Activated CD4-positive, alpha-beta T cell treated with anti-CD3 and anti-CD28 coated beads for 36 hours (primary cell): Measurements from ENCODE around the gene KATNBL1. TPM values are rescaled to one million over a fixed set of nuclear protein-coding genes. Genes with fewer than 3 reads are reported as not detected.

ENCODE experiments used
- ATAC-seq: fragments of 200-7000 bp; cut with Tn5 transposase; one replicate; pipeline ENCODE4 v1.10.0; 2021; ENCODE audit warnings: mild to moderate bottlenecking, moderate library complexity
- CTCF ChIA-PET: fragments of 350-600 bp; sonication (Branson Sonifier 250); formaldehyde crosslinking; loops from one replicate; lab custom pipeline; 2021; ENCODE audit warnings: antibody characterized with exemption; lab: Charles Lee
- POLR2A ChIA-PET: fragments of 350-600 bp; sonication (Branson Sonifier 250); formaldehyde crosslinking; loops from one replicate; lab custom pipeline; 2021; ENCODE audit warnings: antibody characterized with exemption, inconsistent platforms; lab: Charles Lee
- DNase-seq: peaks from one replicate; pipeline ENCODE4 v3.0.0-alpha.2; 2020
- H3K27ac Mint-ChIP-seq: one replicate; pipeline ENCODE4 v1.8.0; 2021; ENCODE audit warnings: mixed read lengths
- H3K27me3 Mint-ChIP-seq: one replicate; pipeline ENCODE4 v1.8.0; 2021; ENCODE audit warnings: mixed read lengths
- H3K36me3 Mint-ChIP-seq: one replicate; pipeline ENCODE4 v1.8.0; 2021; ENCODE audit warnings: low read depth, mixed read lengths
- H3K4me1 Mint-ChIP-seq: one replicate; pipeline ENCODE4 v1.8.0; 2021; ENCODE audit warnings: mixed read lengths
- H3K4me3 Mint-ChIP-seq: one replicate; pipeline ENCODE4 v1.8.0; 2021; ENCODE audit warnings: mild to moderate bottlenecking, moderate library complexity, mixed read lengths
- H3K9me3 Mint-ChIP-seq: one replicate; pipeline ENCODE4 v1.8.0; 2021; ENCODE audit warnings: low read depth, mixed read lengths
- intact Hi-C, 2 experiments: fragments of 100-400 bp; cut with DNase I in 1 of 2; cut with micrococcal nuclease in 1 of 2; formaldehyde crosslinking; loops; one replicate each; pipeline versions ENCODE4 v1.14.2 to v1.15.1; 2022 to 2024; cut with DNase I, micrococcal nuclease
- total RNA-seq, 2 experiments: library from RNA; stranded (reverse); gene quantifications; one replicate each; pipeline ENCODE4 v1.2.3, GENCODE V29; 2021

Gene KATNBL1
- total RNA-seq, 2 experiments from 2014 or later = 45.0 to 47.5 TPM

DNA sequence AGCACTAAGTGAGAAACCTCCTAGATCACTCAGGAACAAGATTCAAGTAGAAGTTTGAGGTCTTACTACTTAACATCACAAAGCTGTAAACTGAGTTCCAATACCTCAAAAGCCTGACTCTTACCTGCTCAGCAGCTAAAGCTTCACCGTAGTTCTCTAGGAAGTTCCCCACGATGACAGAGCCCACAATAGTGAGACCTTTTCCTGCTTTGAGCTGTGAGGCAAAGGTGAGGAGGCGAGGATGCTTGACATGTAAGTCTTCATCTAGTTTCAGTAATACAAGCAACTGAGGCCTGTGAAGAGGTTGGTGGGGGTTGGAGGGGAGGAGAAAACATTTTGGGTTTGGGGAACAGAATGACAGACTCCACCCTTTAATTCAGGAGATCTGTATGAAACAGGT is 30.6 kb upstream of the KATNBL1 start:
- intact Hi-C loops = loop anchor here (2.0 kb wide), 2 partner anchors 94 to 348 kb away; no protein-coding TSS in a partner anchor
- peaks cover 31% of the 10 kb centered on the region for H3K36me3 Mint-ChIP-seq
- peak; percentile 39 for DNase-seq
- no peaks in the 10 kb centered on the region for H3K9me3 Mint-ChIP-seq
- H3K27ac Mint-ChIP-seq = peak overlapping the region; percentile 77
- ChIA-PET CTCF (interaction anchor here (0.6 to 3.1 kb wide), 16 partner anchors 11 to 347 kb away, joined by 3 to 28 read pairs (median 4); partner anchors contain the start of genes KATNBL1, LPCAT4, NOP10 and NUTM1), POLR2A (interaction anchor here (0.7 to 1.0 kb wide), 2 partner anchors 8 to 127 kb away, joined by 3 to 5 read pairs; no protein-coding TSS in a partner anchor)
- peak overlapping the region; percentile 11 for H3K4me3 Mint-ChIP-seq
- no peaks in the 10 kb centered on the region for H3K27me3 Mint-ChIP-seq
- peak; percentile 52 for ATAC-seq
- peaks cover 31% of the 10 kb centered on the region for H3K4me1 Mint-ChIP-seq

- CTCF ChIA-PET = interaction anchor here (0.6 to 3.0 kb wide), 6 partner anchors 9 to 97 kb away, joined by 3 to 26 read pairs (median 4); partner anchors contain the start of gene KATNBL1
- intact Hi-C loops = loop anchor here (1.0 kb wide), 4 partner anchors 14 to 98 kb away; partner anchors contain the start of genes EMC4 (in 1 of the 2), KATNBL1 (in 1 of the 2) and SLC12A6 (in 1 of the 2)
- H3K9me3 Mint-ChIP-seq = no peaks in the 10 kb centered on the region
- peaks cover 33% of the 10 kb centered on the region for H3K36me3 Mint-ChIP-seq
- peak overlapping the region; percentile 63 for H3K4me3 Mint-ChIP-seq
- H3K4me1 Mint-ChIP-seq = peaks cover 31% of the 10 kb centered on the region
- ATAC-seq = peak; percentile 95
- peak overlapping the region; percentile 97 for H3K27ac Mint-ChIP-seq
- H3K27me3 Mint-ChIP-seq = no peaks in the 10 kb centered on the region
- DNase-seq = peak; percentile 72
- POLR2A ChIA-PET = no interaction called here
Measured at GRCh38 chr15:34239151-34239808, 29.4 kb upstream of the KATNBL1 start.

GRCh38 chr15:34233614-34234013 is 23.7 kb upstream of the KATNBL1 start:
- Mint-ChIP-seq H3K4me3 (no peak overlapping the region), H3K9me3 (no peaks in the 10 kb centered on the region), H3K4me1 (peaks cover 8% of the 10 kb centered on the region), H3K27me3 (no peaks in the 10 kb centered on the region), H3K27ac (peak overlapping the region; percentile 61), H3K36me3 (peaks cover 38% of the 10 kb centered on the region)
- DNase-seq = no peak
- ATAC-seq = peak; percentile 80
- intact Hi-C loops = no loop called here
- ChIA-PET CTCF (interaction anchor here (0.7 to 1.3 kb wide), 3 partner anchors 24 to 202 kb away, joined by 3 to 4 read pairs (median 3); partner anchors contain the start of gene KATNBL1), POLR2A (no interaction called here)

DNA sequence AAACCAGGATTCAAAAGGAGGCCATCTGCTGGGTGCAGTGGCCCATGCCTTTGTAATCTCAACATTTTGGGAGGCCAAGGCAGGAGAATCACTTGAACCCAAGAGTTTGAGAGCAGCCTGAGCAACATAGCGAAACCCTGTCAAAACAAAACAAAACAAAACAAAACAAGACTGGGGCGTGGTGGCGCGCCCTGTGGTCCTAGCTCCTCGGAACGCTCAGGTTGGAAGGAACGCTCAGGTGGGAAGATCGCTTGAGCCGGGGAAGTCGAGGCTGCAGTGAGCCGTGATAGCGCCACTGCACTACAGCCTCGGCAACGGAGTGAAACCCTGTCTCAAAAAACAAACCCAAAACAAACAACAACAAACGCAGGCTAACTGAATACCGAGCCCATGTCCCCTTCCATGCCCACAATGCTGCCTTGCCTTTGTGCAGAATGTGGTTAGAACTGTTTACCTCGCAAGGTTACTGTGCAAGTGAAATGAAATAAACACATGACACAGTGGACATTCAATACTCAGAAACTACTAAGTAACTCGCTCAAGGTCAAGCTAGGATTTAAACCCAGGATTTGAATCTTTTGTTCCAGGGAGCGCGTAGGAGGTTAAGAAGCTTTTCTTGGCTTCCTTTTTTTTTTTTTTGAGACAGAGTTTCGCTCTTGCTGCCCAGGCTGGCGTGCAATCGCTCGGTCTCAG is 14.2 kb upstream of the KATNBL1 start:
- H3K36me3 Mint-ChIP-seq = peaks cover 20% of the 10 kb centered on the region
- peak; percentile 10 for ATAC-seq
- H3K27me3 Mint-ChIP-seq = no peaks in the 10 kb centered on the region
- H3K27ac Mint-ChIP-seq = peak overlapping the region; percentile 96
- CTCF ChIA-PET = interaction anchor here (0.6 to 2.9 kb wide), 4 partner anchors 15 to 110 kb away, joined by 3 to 9 read pairs (median 4); partner anchors contain the start of gene KATNBL1
- peaks cover 17% of the 10 kb centered on the region for H3K4me1 Mint-ChIP-seq
- POLR2A ChIA-PET = no interaction called here
- no peaks in the 10 kb centered on the region for H3K9me3 Mint-ChIP-seq
- peak overlapping the region; percentile 90 for H3K4me3 Mint-ChIP-seq
- peak; percentile 23 for DNase-seq
- intact Hi-C loops = loop anchor here (1.0 to 10.0 kb wide), 7 partner anchors 14 to 765 kb away; partner anchors contain the start of genes KATNBL1 (in 2 of the 2), LPCAT4 (in 2 of the 2), GOLGA8A (in 1 of the 2) and NOP10 (in 1 of the 2)

GRCh38 chr15:34217587-34218225 is 7.8 kb upstream of the KATNBL1 start:
- Mint-ChIP-seq H3K9me3 (no peaks in the 10 kb centered on the region), H3K27me3 (no peaks in the 10 kb centered on the region), H3K27ac (no peak overlapping the region), H3K4me3 (no peak overlapping the region), H3K4me1 (no peaks in the 10 kb centered on the region), H3K36me3 (no peaks in the 10 kb centered on the region)
- POLR2A ChIA-PET = no interaction called here
- ATAC-seq (peak; percentile 39), DNase-seq (no peak)
- intact Hi-C loops = loop anchor here in 1 of 2 experiments (10.0 kb wide), 1 partner anchor 1327 kb away; the partner anchor contains the start of gene DPH6
- CTCF ChIA-PET = interaction anchor here (0.6 to 2.2 kb wide), 4 partner anchors 108 to 174 kb away, joined by 3 to 9 read pairs (median 4); no protein-coding TSS in a partner anchor

GRCh38 chr15:34216527-34217270 is 6.8 kb upstream of the KATNBL1 start:
- DNase-seq = no peak
- POLR2A ChIA-PET = no interaction called here
- no peaks in the 10 kb centered on the region for H3K4me1 Mint-ChIP-seq
- no peak overlapping the region for H3K4me3 Mint-ChIP-seq
- H3K9me3 Mint-ChIP-seq = no peaks in the 10 kb centered on the region
- intact Hi-C loops = loop anchor here in 1 of 2 experiments (10.0 kb wide), 1 partner anchor 1328 kb away; the partner anchor contains the start of gene DPH6
- no peaks in the 10 kb centered on the region for H3K36me3 Mint-ChIP-seq
- no peak for ATAC-seq
- no peaks in the 10 kb centered on the region for H3K27me3 Mint-ChIP-seq
- H3K27ac Mint-ChIP-seq = no peak overlapping the region
- CTCF ChIA-PET = interaction anchor here (0.6 to 2.2 kb wide), 3 partner anchors 107 to 151 kb away, joined by 3 to 9 read pairs (median 3); partner anchors contain the start of genes EMC7 and PGBD4

DNA sequence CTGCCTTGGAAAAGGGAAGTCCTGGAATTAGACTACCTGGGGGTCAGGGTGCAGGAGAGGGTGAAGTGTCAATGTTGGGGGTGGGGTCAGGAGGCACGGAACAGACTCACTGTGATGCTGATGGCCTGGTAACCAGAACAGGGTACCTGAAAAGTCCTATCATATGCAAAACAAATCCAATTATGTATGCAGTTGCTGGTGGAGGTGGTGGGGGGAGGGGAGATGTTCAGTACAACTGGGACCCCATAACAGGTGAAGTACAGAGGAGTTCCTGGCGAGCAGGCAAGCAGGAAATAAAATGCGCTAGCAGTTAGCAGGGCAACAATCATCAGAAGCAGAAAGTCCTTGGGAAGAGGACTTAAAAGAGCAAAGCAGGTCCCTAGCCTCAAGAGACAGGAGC is 4.2 kb upstream of the KATNBL1 start:
- Mint-ChIP-seq H3K9me3 (no peaks in the 10 kb centered on the region), H3K4me1 (peaks cover 4% of the 10 kb centered on the region), H3K27me3 (no peaks in the 10 kb centered on the region), H3K4me3 (no peak overlapping the region), H3K36me3 (no peaks in the 10 kb centered on the region), H3K27ac (no peak overlapping the region)
- DNase-seq (no peak), ATAC-seq (no peak)
- CTCF ChIA-PET = no interaction called here
- POLR2A ChIA-PET = interaction anchor here (0.7 kb wide), 1 partner anchor 87 kb away, joined by 6 read pairs; no protein-coding TSS in a partner anchor
- intact Hi-C loops = loop anchor here (5.0 to 10.0 kb wide), 2 partner anchors 153 to 1331 kb away; partner anchors contain the start of genes DPH6 (in 1 of the 2) and LPCAT4 (in 1 of the 2)

DNA sequence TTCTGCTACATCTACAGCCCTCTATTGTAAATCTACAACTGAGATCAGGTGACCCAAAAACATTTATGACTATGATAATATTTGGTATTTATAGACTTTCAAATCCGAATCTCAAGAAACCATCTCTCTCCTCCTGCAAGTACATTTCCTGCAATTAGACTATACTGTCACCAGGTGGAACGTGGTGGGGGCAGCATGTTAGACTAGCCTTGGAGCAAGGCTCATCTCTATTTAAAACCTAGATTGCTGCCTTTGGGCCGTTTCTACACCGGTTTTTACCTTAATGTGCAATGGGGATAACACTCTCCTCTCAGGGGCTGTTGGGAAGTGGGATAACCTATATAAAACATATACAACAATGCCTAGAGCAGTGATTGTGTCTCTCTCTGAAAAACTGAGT is 3.8 kb upstream of the KATNBL1 start:
- no peak for DNase-seq
- POLR2A ChIA-PET = interaction anchor here (0.7 kb wide), 1 partner anchor 87 kb away, joined by 6 read pairs; no protein-coding TSS in a partner anchor
- H3K36me3 Mint-ChIP-seq = no peaks in the 10 kb centered on the region
- intact Hi-C loops = loop anchor here (5.0 to 10.0 kb wide), 2 partner anchors 154 to 1331 kb away; partner anchors contain the start of genes DPH6 (in 1 of the 2) and LPCAT4 (in 1 of the 2)
- no peak for ATAC-seq
- H3K4me3 Mint-ChIP-seq = no peak overlapping the region
- H3K27ac Mint-ChIP-seq = no peak overlapping the region
- H3K27me3 Mint-ChIP-seq = no peaks in the 10 kb centered on the region
- H3K9me3 Mint-ChIP-seq = no peaks in the 10 kb centered on the region
- H3K4me1 Mint-ChIP-seq = peaks cover 7% of the 10 kb centered on the region
- CTCF ChIA-PET = interaction anchor here (1.2 kb wide), 1 partner anchor 151 kb away, joined by 3 read pairs; no protein-coding TSS in a partner anchor

- ChIA-PET POLR2A (interaction anchor here (0.8 kb wide), 2 partner anchors 51 to 106 kb away, joined by 4 to 5 read pairs; no protein-coding TSS in a partner anchor), CTCF (interaction anchor here (0.6 to 1.8 kb wide), 4 partner anchors 22 to 1153 kb away, joined by 3 to 4 read pairs (median 3); no protein-coding TSS in a partner anchor)
- DNase-seq = no peak
- H3K27me3 Mint-ChIP-seq = no peaks in the 10 kb centered on the region
- no peaks in the 10 kb centered on the region for H3K9me3 Mint-ChIP-seq
- peak; percentile 49 for ATAC-seq
- H3K4me3 Mint-ChIP-seq = no peak overlapping the region
- peak overlapping the region; percentile 63 for H3K27ac Mint-ChIP-seq
- peaks cover 39% of the 10 kb centered on the region for H3K4me1 Mint-ChIP-seq
- intact Hi-C loops = no loop called here
- peaks cover 20% of the 10 kb centered on the region for H3K36me3 Mint-ChIP-seq
Measured at GRCh38 chr15:34206011-34206410, 3.9 kb downstream of the KATNBL1 start.

GRCh38 chr15:34203936-34204335 is 6.0 kb downstream of the KATNBL1 start:
- no peaks in the 10 kb centered on the region for H3K9me3 Mint-ChIP-seq
- DNase-seq = no peak
- CTCF ChIA-PET = interaction anchor here (1.4 kb wide), 1 partner anchor 94 kb away, joined by 4 read pairs; no protein-coding TSS in a partner anchor
- no peak overlapping the region for H3K27ac Mint-ChIP-seq
- H3K4me1 Mint-ChIP-seq = peaks cover 45% of the 10 kb centered on the region
- no peak for ATAC-seq
- no peaks in the 10 kb centered on the region for H3K27me3 Mint-ChIP-seq
- POLR2A ChIA-PET = no interaction called here
- no peak overlapping the region for H3K4me3 Mint-ChIP-seq
- intact Hi-C loops = no loop called here
- H3K36me3 Mint-ChIP-seq = peaks cover 38% of the 10 kb centered on the region
